ENCODE measurements around the gene PPP1R7. TPM values are rescaled to one million over a fixed set of nuclear protein-coding genes. Genes with fewer than 3 reads are reported as not detected.
"Not testable (repeated sequence)": the region's sequence is repeated elsewhere in the genome, so short reads cannot be mapped to it uniquely, and the experiment has no call there.

PPP1R7 gene
- total RNA-seq, 1 experiment from 2014 or later, result 45.4 TPM

GRCh38 chr2:241197246-241197645, 47.0 kb downstream of the PPP1R7 start:
- DNase-seq (ENCODE audit: low read depth, low spot score); H4K20me1 ChIP-seq (ENCODE audit: insufficient read depth); H3K9me3 ChIP-seq (ENCODE audit: control insufficient read depth in 1 of 2, insufficient read depth in 1 of 2, low read depth in 1 of 2, low read length in 2 of 2); H3K27ac ChIP-seq (ENCODE audit: low read depth, low read length); H3K27me3 ChIP-seq (ENCODE audit: insufficient read depth, low read length); H3K9me2 ChIP-seq (ENCODE audit: insufficient read depth); POLR2A ChIA-PET; intact Hi-C loops (cut with micrococcal nuclease); H2AFZ ChIP-seq (ENCODE audit: low read depth, low read length, poor library complexity, severe bottlenecking); H3K79me2 ChIP-seq (ENCODE audit: insufficient read depth, low read length); RAD21 ChIA-PET (ENCODE audit: low non-redundant PET in 1 of 2, low total read pairs in 2 of 2, uncharacterized antibody in 2 of 2, unreplicated experiment in 2 of 2); H3K4me1 ChIP-seq (ENCODE audit: control insufficient read depth in 1 of 2, insufficient read depth in 2 of 2, low read length in 2 of 2); H3K4me2 ChIP-seq (ENCODE audit: low read length); H3K4me3 ChIP-seq (replicated peaks in 1 of 2; ENCODE audit: low read depth in 1 of 2, low read length in 2 of 2); H3K36me3 ChIP-seq (ENCODE audit: control insufficient read depth in 1 of 2, insufficient read depth in 2 of 2, low read length in 2 of 2); CTCF ChIA-PET; BruUV-seq (replicated peaks); H3K9ac ChIP-seq (ENCODE audit: low read length); ATAC-seq: not testable (repeated sequence)

GRCh38 chr2:241197947-241198346, 47.7 kb downstream of the PPP1R7 start:
- H3K4me2 ChIP-seq (ENCODE audit: low read length), result no peak overlapping the region
- BruUV-seq (replicated peaks), result no TSS peak
- H3K4me3 ChIP-seq (replicated peaks in 1 of 2; ENCODE audit: low read depth in 1 of 2, low read length in 2 of 2), result no peak overlapping the region
- ChIA-PET POLR2A (no interaction called here), RAD21 (ENCODE audit: low non-redundant PET in 1 of 2, low total read pairs in 2 of 2, uncharacterized antibody in 2 of 2, unreplicated experiment in 2 of 2) (no interaction called here), CTCF (no interaction called here)
- ATAC-seq, result no peak
- H4K20me1 ChIP-seq (ENCODE audit: insufficient read depth), result no peaks in the 10 kb centered on the region
- no peak overlapping the region for H3K9ac ChIP-seq (ENCODE audit: low read length)
- intact Hi-C loops (cut with micrococcal nuclease), result no loop called here
- TF ChIP-seq SIN3A (IDR thresholded peaks at IDR 0.05; ENCODE audit: low read depth), result no peak
- TF ChIP-seq SRF (IDR thresholded peaks at IDR 0.05; ENCODE audit: low read depth), result no peak
- TF ChIP-seq FOSL1 (IDR thresholded peaks at IDR 0.05; ENCODE audit: low read depth), result no peak
- TF ChIP-seq JUND (IDR thresholded peaks at IDR 0.05), result no peak
- no peak for TF ChIP-seq ZBTB33 (IDR thresholded peaks at IDR 0.05; ENCODE audit: extremely low read depth, insufficient replicate concordance, low read length)
- TF ChIP-seq MAX (IDR thresholded peaks at IDR 0.05), result no peak
- no peak for TF ChIP-seq SP1 (IDR thresholded peaks at IDR 0.05; ENCODE audit: low read depth)
- no peak for TF ChIP-seq CBX3 (IDR thresholded peaks at IDR 0.05; ENCODE audit: low read depth)
- no peak for TF ChIP-seq CTCF (IDR thresholded peaks at IDR 0.05 in 2 of 3, conservative IDR thresholded peaks at IDR 0.05 in 1 of 3; ENCODE audit: borderline replicate concordance in 1 of 3, insufficient read depth in 1 of 3, low read depth in 2 of 3, low read length in 2 of 3)
- no peaks in the 10 kb centered on the region for H3K4me1 ChIP-seq (ENCODE audit: control insufficient read depth in 1 of 2, insufficient read depth in 2 of 2, low read length in 2 of 2)
- no peaks in the 10 kb centered on the region for H3K36me3 ChIP-seq (ENCODE audit: control insufficient read depth in 1 of 2, insufficient read depth in 2 of 2, low read length in 2 of 2)
- H3K27ac ChIP-seq (ENCODE audit: low read depth, low read length), result no peak overlapping the region
- no peaks in the 10 kb centered on the region for H3K27me3 ChIP-seq (ENCODE audit: insufficient read depth, low read length)
- no peak overlapping the region for H2AFZ ChIP-seq (ENCODE audit: low read depth, low read length, poor library complexity, severe bottlenecking)
- no peaks in the 10 kb centered on the region for H3K79me2 ChIP-seq (ENCODE audit: insufficient read depth, low read length)
- no peaks in the 10 kb centered on the region for H3K9me2 ChIP-seq (ENCODE audit: insufficient read depth)
- no peak for DNase-seq (ENCODE audit: low read depth, low spot score)
- H3K9me3 ChIP-seq (ENCODE audit: control insufficient read depth in 1 of 2, insufficient read depth in 1 of 2, low read depth in 1 of 2, low read length in 2 of 2), result no peaks in the 10 kb centered on the region

Measured in HCT116 (cell line).